ENCODE data around the gene SYNE1.
"Not testable (repeated sequence)": the region's sequence is repeated elsewhere in the genome, so short reads cannot be mapped to it uniquely, and the experiment has no call there.

DNA sequence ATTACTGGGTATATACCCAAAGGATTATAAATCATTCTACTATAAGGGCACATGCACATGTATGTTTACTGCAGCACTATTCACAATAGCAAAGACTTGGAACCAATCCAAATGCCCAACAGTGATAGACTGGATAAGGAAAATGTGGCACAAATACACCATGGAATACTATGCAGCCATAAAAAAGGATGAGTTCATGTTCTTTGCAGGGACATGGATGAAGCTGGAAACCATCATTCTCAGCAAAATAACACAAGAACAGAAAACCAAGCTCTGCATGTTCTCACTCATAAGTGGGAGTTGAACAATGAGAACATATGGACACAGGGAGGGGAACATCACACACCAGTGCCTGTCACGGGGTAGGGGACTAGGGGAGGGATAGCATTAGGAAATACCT, 123.0 kb downstream of the SYNE1 start:
- not testable (repeated sequence) for TF ChIP-seq CTCF (IDR thresholded peaks at IDR 0.05; ENCODE audit: poor library complexity); EZH2 (IDR thresholded peaks at IDR 0.05; ENCODE audit: borderline replicate concordance); EZH2phosphoT487 (IDR thresholded peaks at IDR 0.05; ENCODE audit: low read depth, severe bottlenecking, unreplicated experiment)
